HepG2 (cell line): ENCODE results near the gene TMEM14A. TPM values are rescaled to one million over a fixed set of nuclear protein-coding genes. Genes with fewer than 3 reads are reported as not detected.

Source experiments
- SMARCE1 ChIP-seq: fragments of 450-650 bp; IDR thresholded peaks from 2 replicates; pipeline ENCODE4 v1.6.1; 2017; ENCODE audit warnings: borderline replicate concordance
- SMC3 ChIP-seq: IDR thresholded peaks from 2 replicates; pipeline ENCODE4 v1.6.1; 2011; ENCODE audit warnings: low read length, improper control_type of control experiment
- STAT5B ChIP-seq: sonication (generic); formaldehyde crosslinking; IDR thresholded peaks from 2 replicates; pipeline ENCODE4 v1.4.0; 2020; ENCODE audit warnings: missing genetic modification reagents
- SYNCRIP ChIP-seq: fragments of 200-400 bp; formaldehyde crosslinking; IDR thresholded peaks from 2 replicates; pipeline ENCODE4 v1.6.1; 2018; ENCODE audit warnings: mild to moderate bottlenecking, low read depth, low read length; ENCODE audit not compliant: insufficient read depth
- TAF15 ChIP-seq: fragments of 200-400 bp; formaldehyde crosslinking; IDR thresholded peaks from one replicate; pipeline ENCODE4 v1.6.1; 2018; ENCODE audit warnings: mild to moderate bottlenecking, low read depth, low read length; ENCODE audit not compliant: poor library complexity, severe bottlenecking
- ZBTB1 ChIP-seq: sonication (generic); formaldehyde crosslinking; IDR thresholded peaks from 2 replicates; pipeline ENCODE4 v1.4.0; 2020; ENCODE audit warnings: missing genetic modification reagents, borderline replicate concordance
- ZC3H4 ChIP-seq: sonication (generic); formaldehyde crosslinking; IDR thresholded peaks from 2 replicates; pipeline ENCODE4 v1.4.0; 2020; ENCODE audit warnings: missing genetic modification reagents, borderline replicate concordance
- ZNF496 ChIP-seq: sonication (generic); formaldehyde crosslinking; IDR thresholded peaks from 2 replicates; pipeline ENCODE4 v1.8.1; 2023; ENCODE audit warnings: mild to moderate bottlenecking, moderate library complexity, missing genetic modification reagents; ENCODE audit not compliant: insufficient replicate concordance
- ZNF780A ChIP-seq: sonication (generic); formaldehyde crosslinking; IDR thresholded peaks from 2 replicates; pipeline ENCODE4 v1.8.0; 2022; ENCODE audit warnings: mild to moderate bottlenecking, missing genetic modification reagents, moderate library complexity
- ZNF841 ChIP-seq: sonication (generic); formaldehyde crosslinking; IDR thresholded peaks from 2 replicates; pipeline ENCODE4 v1.8.1; 2023; ENCODE audit warnings: missing genetic modification reagents, borderline replicate concordance
- ZZZ3 ChIP-seq: sonication (generic); formaldehyde crosslinking; IDR thresholded peaks from 2 replicates; pipeline ENCODE4 v1.4.0; 2020; ENCODE audit warnings: missing genetic modification reagents, mild to moderate bottlenecking, borderline replicate concordance
- polyA plus RNA-seq, 8 experiments: library from polyadenylated mRNA; depleted of rRNA in 3 of 8; stranded (reverse) in 7 of 8; unstranded in 1 of 8; fragments of >200 nt; fragmentation: Illumina TruSeq in 4 of 8; extraction: Trizol in 4 of 8; gene quantifications; 2 replicates each; pipeline versions ENCODE4 v1.2.1 to v1.2.3, GENCODE V29; 2011 to 2016; ENCODE audit warnings: low read depth in 4 of 8, missing spikeins in 1 of 8, mixed read lengths in 1 of 8; ENCODE audit not compliant: insufficient read depth in 1 of 8
- total RNA-seq, 5 experiments: library from RNA; depleted of rRNA; stranded (reverse); fragments of >200 nt; fragmentation: Illumina TruSeq; extraction: Trizol; gene quantifications; 2 replicates each; pipeline ENCODE4 v1.2.3, GENCODE V29; 2016; ENCODE audit warnings: low read depth in 1 of 5
- TF ChIP-seq, protein P1 (sequence below): IDR thresholded peaks from 2 replicates; pipeline ENCODE4 v1.6.1; 2016; ENCODE audit warnings: control low read depth
- TF ChIP-seq, protein P2 (sequence below): sonication (generic); formaldehyde crosslinking; IDR thresholded peaks from 2 replicates; pipeline ENCODE4 v1.9.0; 2021; ENCODE audit warnings: missing genetic modification reagents, mild to moderate bottlenecking, borderline replicate concordance
- TF ChIP-seq, protein P3 (sequence below): sonication (generic); formaldehyde crosslinking; conservative IDR thresholded peaks from 2 replicates; pipeline ENCODE4 v1.8.1; 2023; ENCODE audit warnings: missing genetic modification reagents
- TF ChIP-seq, protein P4 (sequence below): sonication (generic); formaldehyde crosslinking; IDR thresholded peaks from 2 replicates; pipeline ENCODE4 v1.5.0; 2020; ENCODE audit warnings: missing genetic modification reagents

The TMEM14A gene
- total and polyA plus RNA-seq, 2 of the 13 experiments (the other 11 are each of a cell fraction or from before 2014, with no cell fraction given) = 24.6 to 73.7 TPM

DNA sequence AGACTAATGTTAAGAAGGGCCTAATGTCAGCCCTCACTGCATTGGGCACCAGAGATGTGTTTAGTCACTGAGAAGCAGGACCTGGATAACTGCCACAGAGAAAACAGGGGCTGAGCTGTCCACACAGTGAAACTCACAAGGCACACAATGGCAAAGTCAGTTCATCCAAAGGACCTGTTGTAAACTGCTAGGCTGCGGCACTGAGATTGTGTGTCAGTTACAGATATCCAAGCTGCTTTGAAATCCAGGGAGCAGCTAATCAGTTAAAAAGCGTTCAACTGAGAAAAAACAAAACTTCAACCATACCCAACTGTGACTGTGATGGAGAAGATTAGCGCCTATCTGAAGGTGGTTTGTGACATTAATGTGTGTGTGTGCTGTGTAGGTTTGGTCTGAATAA, 27.8 kb upstream of the TMEM14A start (continued):
- TF ChIP-seq, protein P1, sequence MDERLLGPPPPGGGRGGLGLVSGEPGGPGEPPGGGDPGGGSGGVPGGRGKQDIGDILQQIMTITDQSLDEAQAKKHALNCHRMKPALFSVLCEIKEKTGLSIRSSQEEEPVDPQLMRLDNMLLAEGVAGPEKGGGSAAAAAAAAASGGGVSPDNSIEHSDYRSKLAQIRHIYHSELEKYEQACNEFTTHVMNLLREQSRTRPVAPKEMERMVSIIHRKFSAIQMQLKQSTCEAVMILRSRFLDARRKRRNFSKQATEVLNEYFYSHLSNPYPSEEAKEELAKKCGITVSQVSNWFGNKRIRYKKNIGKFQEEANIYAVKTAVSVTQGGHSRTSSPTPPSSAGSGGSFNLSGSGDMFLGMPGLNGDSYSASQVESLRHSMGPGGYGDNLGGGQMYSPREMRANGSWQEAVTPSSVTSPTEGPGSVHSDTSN (CRISPR knock-in tag) = no peak
- TF ChIP-seq ZC3H4 (no peak), SMARCE1 (no peak), SMC3 (no peak), STAT5B (no peak), ZNF841 (no peak), ZNF780A (no peak), ZZZ3 (no peak), SYNCRIP (no peak), ZNF496 (CRISPR knock-in tag) (no peak), ZBTB1 (no peak), TAF15 (no peak)
- TF ChIP-seq, protein P2, sequence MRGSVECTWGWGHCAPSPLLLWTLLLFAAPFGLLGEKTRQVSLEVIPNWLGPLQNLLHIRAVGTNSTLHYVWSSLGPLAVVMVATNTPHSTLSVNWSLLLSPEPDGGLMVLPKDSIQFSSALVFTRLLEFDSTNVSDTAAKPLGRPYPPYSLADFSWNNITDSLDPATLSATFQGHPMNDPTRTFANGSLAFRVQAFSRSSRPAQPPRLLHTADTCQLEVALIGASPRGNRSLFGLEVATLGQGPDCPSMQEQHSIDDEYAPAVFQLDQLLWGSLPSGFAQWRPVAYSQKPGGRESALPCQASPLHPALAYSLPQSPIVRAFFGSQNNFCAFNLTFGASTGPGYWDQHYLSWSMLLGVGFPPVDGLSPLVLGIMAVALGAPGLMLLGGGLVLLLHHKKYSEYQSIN = no peak
- TF ChIP-seq, protein P3, sequence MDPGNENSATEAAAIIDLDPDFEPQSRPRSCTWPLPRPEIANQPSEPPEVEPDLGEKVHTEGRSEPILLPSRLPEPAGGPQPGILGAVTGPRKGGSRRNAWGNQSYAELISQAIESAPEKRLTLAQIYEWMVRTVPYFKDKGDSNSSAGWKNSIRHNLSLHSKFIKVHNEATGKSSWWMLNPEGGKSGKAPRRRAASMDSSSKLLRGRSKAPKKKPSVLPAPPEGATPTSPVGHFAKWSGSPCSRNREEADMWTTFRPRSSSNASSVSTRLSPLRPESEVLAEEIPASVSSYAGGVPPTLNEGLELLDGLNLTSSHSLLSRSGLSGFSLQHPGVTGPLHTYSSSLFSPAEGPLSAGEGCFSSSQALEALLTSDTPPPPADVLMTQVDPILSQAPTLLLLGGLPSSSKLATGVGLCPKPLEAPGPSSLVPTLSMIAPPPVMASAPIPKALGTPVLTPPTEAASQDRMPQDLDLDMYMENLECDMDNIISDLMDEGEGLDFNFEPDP = no peak
- TF ChIP-seq, protein P4, sequence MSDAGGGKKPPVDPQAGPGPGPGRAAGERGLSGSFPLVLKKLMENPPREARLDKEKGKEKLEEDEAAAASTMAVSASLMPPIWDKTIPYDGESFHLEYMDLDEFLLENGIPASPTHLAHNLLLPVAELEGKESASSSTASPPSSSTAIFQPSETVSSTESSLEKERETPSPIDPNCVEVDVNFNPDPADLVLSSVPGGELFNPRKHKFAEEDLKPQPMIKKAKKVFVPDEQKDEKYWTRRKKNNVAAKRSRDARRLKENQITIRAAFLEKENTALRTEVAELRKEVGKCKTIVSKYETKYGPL = no peak
- TF ChIP-seq, all 625 proteins: peak for 0
